WTC11 (cell line): Measurements from ENCODE around the gene YES1. TPM values are rescaled to one million over a fixed set of nuclear protein-coding genes. Genes with fewer than 3 reads are reported as not detected.
A peak's percentile ranks its signal among the peaks of the same experiment; 100 is the strongest.

Source experiments
- ATAC-seq: fragments of 200-7000 bp; cut with Tn5 transposase; 2 replicates; pipeline ENCODE4 v1.10.0; 2021; ENCODE audit warnings: mild to moderate bottlenecking, moderate library complexity
- CTCF ChIA-PET: fragments of 300-600 bp; sonication (Branson Sonifier 250); formaldehyde crosslinking; loops from one replicate; lab custom pipeline; 2021; ENCODE audit warnings: antibody characterized with exemption; lab: Charles Lee
- POLR2A ChIA-PET: fragments of 350-600 bp; sonication (Branson Sonifier 250); formaldehyde crosslinking; loops from one replicate; lab custom pipeline; 2021; ENCODE audit warnings: antibody characterized with exemption; lab: Charles Lee
- DNase-seq: peaks from one replicate; pipeline ENCODE4 v3.0.0; 2021; ENCODE audit warnings: low spot score
- H3K27ac Mint-ChIP-seq: 2 replicates; pipeline ENCODE4 v1.8.0; 2021; ENCODE audit warnings: mixed read lengths
- H3K27me3 Mint-ChIP-seq: 2 replicates; pipeline ENCODE4 v1.8.0; 2021; ENCODE audit warnings: low read depth, mild to moderate bottlenecking, moderate library complexity, mixed read lengths
- H3K36me3 Mint-ChIP-seq: 2 replicates; pipeline ENCODE4 v1.8.0; 2021; ENCODE audit warnings: mixed read lengths
- H3K4me1 Mint-ChIP-seq: 2 replicates; pipeline ENCODE4 v1.8.0; 2022; ENCODE audit warnings: mixed read lengths
- H3K4me3 Mint-ChIP-seq: 2 replicates; pipeline ENCODE4 v1.8.0; 2021; ENCODE audit warnings: mild to moderate bottlenecking, moderate library complexity, mixed read lengths
- H3K9me3 Mint-ChIP-seq: 2 replicates; pipeline ENCODE4 v1.8.0; 2021; ENCODE audit warnings: mixed read lengths
- AFF4 ChIP-seq: sonication (generic); formaldehyde crosslinking; IDR thresholded peaks from 2 replicates; pipeline ENCODE4 v1.8.1; 2023; ENCODE audit warnings: mild to moderate bottlenecking, missing genetic modification reagents, borderline replicate concordance
- AR ChIP-seq: fragments of 250-450 bp; sonication (Bioruptor Pico); IDR thresholded peaks from 2 replicates; pipeline ENCODE4 v1.9.0; 2021; ENCODE audit warnings: mild to moderate bottlenecking
- CREB1 ChIP-seq: sonication (generic); formaldehyde crosslinking; IDR thresholded peaks from 2 replicates; pipeline ENCODE4 v1.8.0; 2023; ENCODE audit warnings: mild to moderate bottlenecking, missing genetic modification reagents
- CTCF ChIP-seq: fragments of 200-600 bp; IDR thresholded peaks from 2 replicates; pipeline ENCODE4 v1.8.0; 2022; ENCODE audit warnings: antibody characterized with exemption
- E2F4 ChIP-seq: sonication (generic); formaldehyde crosslinking; IDR thresholded peaks from 2 replicates; pipeline ENCODE4 v1.8.1; 2022; ENCODE audit warnings: low read depth, mild to moderate bottlenecking, moderate library complexity, missing genetic modification reagents, borderline replicate concordance
- EMX1 ChIP-seq: fragments of 250-450 bp; sonication (Bioruptor Pico); IDR thresholded peaks from 2 replicates; pipeline ENCODE4 v1.8.0; 2021; ENCODE audit warnings: mild to moderate bottlenecking
- ETV6 ChIP-seq: sonication (generic); formaldehyde crosslinking; IDR thresholded peaks from 2 replicates; pipeline ENCODE4 v1.8.1; 2022; ENCODE audit warnings: mild to moderate bottlenecking, missing genetic modification reagents
- GTF2I ChIP-seq: fragments of 250-450 bp; sonication (Bioruptor Pico); conservative IDR thresholded peaks from 2 replicates; pipeline ENCODE4 v1.4.0; 2021; ENCODE audit warnings: mild to moderate bottlenecking
- HMGA2 ChIP-seq: fragments of 250-450 bp; sonication (Bioruptor Pico); IDR thresholded peaks from 2 replicates; pipeline ENCODE4 v1.4.0; 2021; ENCODE audit warnings: mild to moderate bottlenecking, moderate library complexity
- HMGXB4 ChIP-seq: sonication (generic); formaldehyde crosslinking; IDR thresholded peaks from 2 replicates; pipeline ENCODE4 v1.8.1; 2023; ENCODE audit warnings: mild to moderate bottlenecking, moderate library complexity, missing genetic modification reagents
- MXD4 ChIP-seq: fragments of 250-450 bp; sonication (Bioruptor Pico); IDR thresholded peaks from 2 replicates; pipeline ENCODE4 v1.8.0; 2021; ENCODE audit warnings: mild to moderate bottlenecking, moderate library complexity, borderline replicate concordance
- NR1H2 ChIP-seq: sonication (generic); formaldehyde crosslinking; IDR thresholded peaks from 2 replicates; pipeline ENCODE4 v1.9.0; 2021; ENCODE audit warnings: mild to moderate bottlenecking, moderate library complexity, missing genetic modification reagents
- OVOL2 ChIP-seq: fragments of 250-450 bp; sonication (Bioruptor Pico); IDR thresholded peaks from 2 replicates; pipeline ENCODE4 v1.9.0; 2021; ENCODE audit warnings: mild to moderate bottlenecking, borderline replicate concordance
- RORB ChIP-seq: fragments of 250-450 bp; sonication (Bioruptor Pico); IDR thresholded peaks from 2 replicates; pipeline ENCODE4 v1.9.0; 2021; ENCODE audit warnings: mild to moderate bottlenecking
- SP1 ChIP-seq: sonication (generic); formaldehyde crosslinking; conservative IDR thresholded peaks from 2 replicates; pipeline ENCODE4 v1.8.1; 2022; ENCODE audit warnings: missing genetic modification reagents
- ZNF121 ChIP-seq: sonication (generic); formaldehyde crosslinking; IDR thresholded peaks from 2 replicates; pipeline ENCODE4 v1.8.0; 2023; ENCODE audit warnings: missing genetic modification reagents
- ZNF219 ChIP-seq: sonication (generic); formaldehyde crosslinking; IDR thresholded peaks from 2 replicates; pipeline ENCODE4 v1.8.0; 2023; ENCODE audit warnings: missing genetic modification reagents, mild to moderate bottlenecking, borderline replicate concordance
- total RNA-seq: library from RNA; stranded (reverse); gene quantifications from 3 replicates; pipeline ENCODE4 v1.2.3, GENCODE V29; 2021
- TF ChIP-seq, protein P1 (sequence below): sonication (generic); formaldehyde crosslinking; conservative IDR thresholded peaks from 2 replicates; pipeline ENCODE4 v1.8.1; 2022; ENCODE audit warnings: mild to moderate bottlenecking, missing genetic modification reagents
- TF ChIP-seq, protein P2 (sequence below): sonication (generic); formaldehyde crosslinking; IDR thresholded peaks from 2 replicates; pipeline ENCODE4 v1.8.1; 2023; ENCODE audit warnings: mild to moderate bottlenecking, missing genetic modification reagents

YES1 gene
- total RNA-seq, 1 experiment from 2014 or later = 113 TPM

DNA sequence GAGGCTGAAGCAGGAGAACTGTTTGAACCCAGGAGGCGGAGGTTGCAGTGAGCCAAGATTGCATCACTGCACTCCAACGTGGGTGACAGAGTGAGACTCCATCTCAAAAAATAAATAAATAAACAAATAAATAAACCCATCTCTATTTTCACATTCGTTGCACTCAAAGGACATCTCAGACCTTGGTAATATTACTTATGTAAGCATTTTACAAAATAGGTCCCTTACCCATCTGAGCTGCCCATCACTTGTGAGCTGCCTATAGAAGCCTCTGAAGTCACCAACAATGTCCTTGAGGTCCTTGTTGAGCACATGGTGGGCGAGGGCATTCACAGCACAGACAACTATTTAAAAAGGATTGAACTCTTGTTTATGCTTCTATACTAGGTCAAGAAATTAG, 115.0 kb downstream of the YES1 start (continued):
- TF ChIP-seq AFF4 (CRISPR knock-in tag) (no peak), SP1 (CRISPR knock-in tag) (no peak), NR1H2 (CRISPR knock-in tag) (no peak), ZNF121 (no peak), ETV6 (no peak), MXD4 (no peak), OVOL2 (no peak), AR (no peak), E2F4 (CRISPR knock-in tag) (no peak), CREB1 (no peak), CTCF (no peak)

DNA sequence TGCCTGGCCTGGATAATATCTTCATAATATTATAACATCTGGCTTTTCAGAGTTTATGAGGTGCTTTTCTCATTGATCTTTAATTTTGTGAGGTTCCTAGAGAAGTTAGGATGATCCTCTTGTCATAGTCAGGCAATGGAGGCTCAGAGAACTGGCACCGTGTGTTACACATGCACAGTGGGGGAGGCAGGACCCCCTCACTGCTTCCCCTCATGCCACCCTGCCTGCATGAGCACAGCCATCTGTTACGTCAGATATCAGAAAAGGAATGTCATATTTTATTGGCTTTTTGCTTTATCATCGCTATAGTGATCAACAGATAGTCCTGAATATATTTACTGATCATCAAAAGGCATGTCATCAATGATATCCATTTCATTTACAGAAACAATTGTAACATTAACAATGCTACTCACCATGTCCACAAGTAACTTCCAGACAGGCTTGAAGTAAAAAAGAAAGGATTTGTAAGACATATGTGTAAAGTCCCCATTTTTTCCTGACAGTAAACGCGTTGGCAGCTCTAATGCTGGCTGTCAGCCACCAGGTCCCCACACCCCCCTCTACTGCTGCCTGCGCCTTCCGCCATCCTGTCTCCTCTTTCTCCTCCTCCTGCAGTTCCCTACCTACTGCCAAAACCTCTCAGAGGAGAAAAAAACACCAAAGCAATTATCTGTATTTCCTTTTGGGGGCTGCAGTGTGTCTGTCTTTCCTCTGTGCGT, 118.4 kb downstream of the YES1 start:
- ChIA-PET POLR2A (no interaction called here), CTCF (no interaction called here)
- Mint-ChIP-seq H3K27ac (peak overlapping the region; percentile 11; the same call in 1 of the 2 replicates), H3K36me3 (peaks cover 20% of the 10 kb centered on the region; the same call in 1 of the 2 replicates), H3K4me1 (peaks cover 7% of the 10 kb centered on the region), H3K4me3 (no peak overlapping the region), H3K27me3 (no peaks in the 10 kb centered on the region), H3K9me3 (no peaks in the 10 kb centered on the region)
- no peak for ATAC-seq
- DNase-seq = no peak
- TF ChIP-seq HMGXB4 (CRISPR knock-in tag) (no peak), CREB1 (no peak), EMX1 (CRISPR knock-in tag) (no peak), RORB (CRISPR knock-in tag) (no peak), GTF2I (CRISPR knock-in tag) (no peak), ZNF219 (no peak), HMGA2 (CRISPR knock-in tag) (no peak), AFF4 (CRISPR knock-in tag) (no peak)
- TF ChIP-seq, protein P1, sequence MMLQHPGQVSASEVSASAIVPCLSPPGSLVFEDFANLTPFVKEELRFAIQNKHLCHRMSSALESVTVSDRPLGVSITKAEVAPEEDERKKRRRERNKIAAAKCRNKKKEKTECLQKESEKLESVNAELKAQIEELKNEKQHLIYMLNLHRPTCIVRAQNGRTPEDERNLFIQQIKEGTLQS (CRISPR knock-in tag) = no peak
- TF ChIP-seq, protein P2, sequence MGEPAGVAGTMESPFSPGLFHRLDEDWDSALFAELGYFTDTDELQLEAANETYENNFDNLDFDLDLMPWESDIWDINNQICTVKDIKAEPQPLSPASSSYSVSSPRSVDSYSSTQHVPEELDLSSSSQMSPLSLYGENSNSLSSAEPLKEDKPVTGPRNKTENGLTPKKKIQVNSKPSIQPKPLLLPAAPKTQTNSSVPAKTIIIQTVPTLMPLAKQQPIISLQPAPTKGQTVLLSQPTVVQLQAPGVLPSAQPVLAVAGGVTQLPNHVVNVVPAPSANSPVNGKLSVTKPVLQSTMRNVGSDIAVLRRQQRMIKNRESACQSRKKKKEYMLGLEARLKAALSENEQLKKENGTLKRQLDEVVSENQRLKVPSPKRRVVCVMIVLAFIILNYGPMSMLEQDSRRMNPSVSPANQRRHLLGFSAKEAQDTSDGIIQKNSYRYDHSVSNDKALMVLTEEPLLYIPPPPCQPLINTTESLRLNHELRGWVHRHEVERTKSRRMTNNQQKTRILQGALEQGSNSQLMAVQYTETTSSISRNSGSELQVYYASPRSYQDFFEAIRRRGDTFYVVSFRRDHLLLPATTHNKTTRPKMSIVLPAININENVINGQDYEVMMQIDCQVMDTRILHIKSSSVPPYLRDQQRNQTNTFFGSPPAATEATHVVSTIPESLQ = no peak
